Left lung (tissue), 10 donors: ENCODE data around the gene TMEM60. TPM values are rescaled to one million over a fixed set of nuclear protein-coding genes. Genes with fewer than 3 reads are reported as not detected.
A peak's percentile ranks its signal among the peaks of the same experiment; 100 is the strongest.

ENCODE experiments used
- ATAC-seq: fragments of 200-7000 bp; cut with Tn5 transposase; one replicate; pipeline ENCODE4 v1.9.1; 2020; ENCODE audit warnings: moderate library complexity
- DNase-seq, 4 donors: peaks; one replicate each; pipeline ENCODE4 v3.0.0-alpha.2; 2013 to 2020
- H3K27ac ChIP-seq, 2 donors: fragments of 200-600 bp; sonication (generic) in 1 of 2; one replicate each; pipeline versions ENCODE4 v1.5.0 to v1.8.0; 2020 to 2021
- H3K27me3 ChIP-seq, 2 donors: fragments of 200-600 bp; sonication (generic) in 1 of 2; one replicate each; pipeline versions ENCODE4 v1.5.0 to v1.8.0; 2020 to 2021
- H3K36me3 ChIP-seq, 2 donors: fragments of 200-600 bp; sonication (generic) in 1 of 2; one replicate each; pipeline versions ENCODE4 v1.5.0 to v1.8.0; 2020 to 2021
- H3K4me1 ChIP-seq, 2 donors: fragments of 200-600 bp; one replicate each; pipeline ENCODE4 v1.8.0; 2021
- H3K4me3 ChIP-seq, 2 donors: fragments of 200-600 bp; sonication (generic) in 1 of 2; one replicate each; pipeline versions ENCODE4 v1.5.0 to v1.8.0; 2020 to 2021; ENCODE audit warnings: mild to moderate bottlenecking in 1 of 2
- H3K9me3 ChIP-seq, 2 donors: fragments of 200-600 bp; sonication (generic) in 1 of 2; one replicate each; pipeline versions ENCODE4 v1.5.0 to v1.8.0; 2020 to 2021
- intact Hi-C, 2 donors: fragments of 100-400 bp; cut with DNase I; formaldehyde crosslinking; loops; one replicate each; pipeline versions ENCODE4 v1.11.2 to v1.14.2; 2022
- polyA plus RNA-seq, 6 donors: library from polyadenylated mRNA; unstranded; fragments of 120-200 nt; gene quantifications; one replicate each; pipeline ENCODE4 v1.2.1, GENCODE V29; 2013; ENCODE audit not compliant: insufficient read length in 6 of 6
- total RNA-seq, 2 donors: library from RNA; stranded (reverse); fragmentation: NEBNext Ultra II Directional; extraction: Animal tissue kit (Norgen Biotek cat#: 25700); gene quantifications; one replicate each; pipeline ENCODE4 v1.2.1, GENCODE V29; 2021
- TF ChIP-seq, protein P1 (sequence below), 2 donors: fragments of 200-600 bp; sonication (generic) in 1 of 2; IDR thresholded peaks; one replicate each; pipeline versions ENCODE4 v1.5.0 to v1.8.0; 2021; ENCODE audit warnings: antibody characterized with exemption in 2 of 2
- donor health status: DM: no; HTN: yes; CAD: no.
- donor health status: DM: no; HTN: no; CAD: no.

TMEM60 gene
- total and polyA plus RNA-seq, 8 donors, result 20.2 to 22.8 (median 21.2) TPM

DNA sequence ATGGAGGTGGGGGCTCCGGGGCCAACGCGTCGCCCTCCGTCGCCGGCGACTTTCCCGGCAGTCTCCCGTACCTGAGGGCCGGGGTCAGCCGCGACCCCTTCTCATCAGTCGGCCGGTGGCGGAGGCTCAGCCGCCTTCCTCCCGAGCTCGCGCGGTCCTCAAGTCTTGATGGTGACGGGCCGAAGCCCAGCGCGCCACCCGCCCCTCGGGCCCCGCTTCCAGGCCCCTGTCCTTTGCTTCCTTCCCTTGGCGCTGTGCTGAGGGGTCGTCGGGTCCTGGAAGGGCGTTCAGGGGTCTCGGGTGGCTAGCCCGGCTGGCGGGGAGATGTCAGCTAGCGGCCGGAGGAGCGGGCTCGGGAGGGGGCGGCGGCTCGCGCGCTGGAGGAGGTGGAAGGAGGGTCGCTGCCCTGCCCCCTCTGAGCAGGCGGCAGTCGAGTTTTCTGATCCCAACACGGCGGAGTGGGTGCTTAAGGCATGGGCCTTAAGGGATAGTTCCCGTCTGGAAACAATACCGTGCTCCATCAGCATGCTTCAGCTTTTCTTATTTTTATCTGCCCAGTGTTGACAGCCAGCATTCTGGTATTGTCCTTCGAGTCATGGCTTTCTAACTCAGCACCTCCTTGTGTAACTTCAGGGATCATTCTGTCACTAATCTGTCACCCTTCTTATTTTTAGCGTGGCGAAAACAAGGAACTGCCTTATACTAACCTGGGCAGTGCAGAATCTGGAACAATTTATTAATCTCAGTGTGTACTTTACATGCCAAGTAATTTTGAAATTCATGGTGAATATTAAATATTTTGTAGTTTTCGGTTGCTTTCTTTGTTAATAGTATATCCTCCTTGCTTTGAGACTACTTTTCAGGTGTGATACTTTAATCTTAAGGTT lies 1.1 kb upstream of the TMEM60 start:
- peaks cover 14 to 48% of the 10 kb centered on the region in 2 donors for H3K4me1 ChIP-seq
- peak overlapping the region; percentile 86 to 98 for H3K4me3 ChIP-seq
- H3K9me3 ChIP-seq, result no peaks in the 10 kb centered on the region
- peaks cover 0 to 6% of the 10 kb centered on the region in 2 donors for H3K36me3 ChIP-seq
- ATAC-seq, result peak; percentile 5
- peak overlapping the region; percentile 84 to 93 for H3K27ac ChIP-seq
- TF ChIP-seq, protein P1, sequence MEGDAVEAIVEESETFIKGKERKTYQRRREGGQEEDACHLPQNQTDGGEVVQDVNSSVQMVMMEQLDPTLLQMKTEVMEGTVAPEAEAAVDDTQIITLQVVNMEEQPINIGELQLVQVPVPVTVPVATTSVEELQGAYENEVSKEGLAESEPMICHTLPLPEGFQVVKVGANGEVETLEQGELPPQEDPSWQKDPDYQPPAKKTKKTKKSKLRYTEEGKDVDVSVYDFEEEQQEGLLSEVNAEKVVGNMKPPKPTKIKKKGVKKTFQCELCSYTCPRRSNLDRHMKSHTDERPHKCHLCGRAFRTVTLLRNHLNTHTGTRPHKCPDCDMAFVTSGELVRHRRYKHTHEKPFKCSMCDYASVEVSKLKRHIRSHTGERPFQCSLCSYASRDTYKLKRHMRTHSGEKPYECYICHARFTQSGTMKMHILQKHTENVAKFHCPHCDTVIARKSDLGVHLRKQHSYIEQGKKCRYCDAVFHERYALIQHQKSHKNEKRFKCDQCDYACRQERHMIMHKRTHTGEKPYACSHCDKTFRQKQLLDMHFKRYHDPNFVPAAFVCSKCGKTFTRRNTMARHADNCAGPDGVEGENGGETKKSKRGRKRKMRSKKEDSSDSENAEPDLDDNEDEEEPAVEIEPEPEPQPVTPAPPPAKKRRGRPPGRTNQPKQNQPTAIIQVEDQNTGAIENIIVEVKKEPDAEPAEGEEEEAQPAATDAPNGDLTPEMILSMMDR (IDR thresholded peaks at IDR 0.05), result peak in 1 of 2 donors; percentile 4
- DNase-seq, result peak; percentile 53 to 90 (median 58)
- H3K27me3 ChIP-seq, result no peaks in the 10 kb centered on the region
- intact Hi-C loops, result no loop called here

DNA sequence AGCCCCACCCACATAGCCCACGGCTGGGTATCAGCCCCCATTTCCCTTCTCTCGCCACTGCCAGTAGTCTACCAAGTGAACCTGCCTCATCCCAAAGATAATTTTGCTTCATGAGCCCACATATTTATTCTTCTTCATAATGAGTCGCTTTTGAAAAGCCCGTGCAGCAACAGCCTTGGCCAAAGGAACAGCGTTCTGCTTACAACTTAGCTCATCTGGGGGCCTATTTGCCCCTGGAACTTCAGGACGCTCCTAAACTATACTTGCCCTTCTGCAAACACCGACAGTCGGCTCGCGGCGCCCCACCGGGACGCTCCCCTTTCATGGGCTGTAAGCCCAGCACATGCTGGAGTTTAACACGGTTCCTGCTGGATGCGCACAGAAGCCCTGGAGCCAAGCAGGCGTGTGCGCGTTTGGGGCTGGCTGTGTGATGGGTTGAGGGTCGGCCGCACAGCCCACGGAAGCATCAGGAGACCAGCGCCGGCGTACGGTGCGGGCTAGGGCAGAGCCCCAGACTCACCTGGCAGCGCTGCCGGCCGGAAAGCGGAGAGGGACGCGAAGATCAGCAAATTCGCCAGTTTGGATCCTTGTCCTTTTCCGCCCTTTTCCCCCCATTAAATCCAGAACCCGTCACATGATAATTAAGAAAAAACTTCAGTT lies 370 bp downstream of the TMEM60 start:
- H3K4me1 ChIP-seq, result peaks cover 14 to 54% of the 10 kb centered on the region in 2 donors
- TF ChIP-seq, protein P1 (IDR thresholded peaks at IDR 0.05), result no peak
- peak overlapping the region; percentile 89 to 93 for H3K27ac ChIP-seq
- no peaks in the 10 kb centered on the region for H3K9me3 ChIP-seq
- H3K4me3 ChIP-seq, result peak overlapping the region; percentile 84 to 98
- peak; percentile 14 for ATAC-seq
- DNase-seq, result peak in 2 of 4 donors; percentile 46 to 84
- intact Hi-C loops, result no loop called here
- no peaks in the 10 kb centered on the region for H3K27me3 ChIP-seq
- peaks cover 0 to 6% of the 10 kb centered on the region in 2 donors for H3K36me3 ChIP-seq

- intact Hi-C loops, result no loop called here
- DNase-seq (no peak), ATAC-seq (no peak)
- H3K27me3 ChIP-seq, result no peaks in the 10 kb centered on the region
- H3K4me3 ChIP-seq, result peak overlapping the region; percentile 84 to 98
- peaks cover 0 to 6% of the 10 kb centered on the region in 2 donors for H3K36me3 ChIP-seq
- peaks cover 14 to 60% of the 10 kb centered on the region in 2 donors for H3K4me1 ChIP-seq
- peak overlapping the region; percentile 89 to 93 for H3K27ac ChIP-seq
- TF ChIP-seq, protein P1 (IDR thresholded peaks at IDR 0.05), result no peak
- no peaks in the 10 kb centered on the region for H3K9me3 ChIP-seq
Measured at GRCh38 chr7:77796960-77797359, 1.3 kb downstream of the TMEM60 start.

GRCh38 chr7:77796109-77796508 lies 2.1 kb downstream of the TMEM60 start:
- intact Hi-C loops, result no loop called here
- Histone ChIP-seq H3K36me3 (peaks cover 0 to 6% of the 10 kb centered on the region in 2 donors), H3K27ac (no peak overlapping the region), H3K4me1 (peaks cover 14 to 68% of the 10 kb centered on the region in 2 donors), H3K4me3 (peak overlapping the region in 1 of 2 donors; percentile 98), H3K27me3 (no peaks in the 10 kb centered on the region), H3K9me3 (no peaks in the 10 kb centered on the region)
- TF ChIP-seq, protein P1 (IDR thresholded peaks at IDR 0.05), result no peak
- ATAC-seq (no peak), DNase-seq (no peak)

DNA sequence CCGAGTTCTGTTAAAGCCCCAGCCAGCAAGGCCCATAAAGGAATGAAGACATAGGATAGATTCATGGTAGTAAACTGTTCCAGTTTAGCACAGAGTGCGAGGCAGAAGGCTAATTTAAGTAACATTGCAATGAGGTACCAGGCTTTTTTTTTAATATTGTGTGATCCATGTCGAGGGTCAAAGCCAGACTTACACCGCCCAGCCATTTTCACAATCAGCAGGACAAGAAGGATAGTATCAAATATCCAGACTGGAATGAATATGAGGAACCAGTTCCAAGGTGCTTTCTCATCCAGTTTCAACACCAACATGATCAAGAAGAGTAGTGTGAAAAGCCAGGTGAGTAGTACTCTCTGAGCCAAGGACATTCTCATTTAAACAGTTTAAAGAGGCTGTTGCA lies 4.2 kb downstream of the TMEM60 start:
- no peaks in the 10 kb centered on the region for H3K9me3 ChIP-seq
- intact Hi-C loops, result no loop called here
- no peak for ATAC-seq
- TF ChIP-seq, protein P1 (IDR thresholded peaks at IDR 0.05), result no peak
- H3K27ac ChIP-seq, result no peak overlapping the region
- DNase-seq, result no peak
- H3K36me3 ChIP-seq, result peaks cover 0 to 6% of the 10 kb centered on the region in 2 donors
- peaks cover 14 to 59% of the 10 kb centered on the region in 2 donors for H3K4me1 ChIP-seq
- no peaks in the 10 kb centered on the region for H3K27me3 ChIP-seq
- no peak overlapping the region for H3K4me3 ChIP-seq
